HCT116 (cell line): ENCODE results near the gene EN2. TPM values are rescaled to one million over a fixed set of nuclear protein-coding genes. Genes with fewer than 3 reads are reported as not detected.

Source experiments
- ATAC-seq: fragments of 200-7000 bp; cut with Tn5 transposase; 2 replicates; pipeline ENCODE4 v1.9.1; 2020; ENCODE audit warnings: mild to moderate bottlenecking, moderate library complexity
- BruUV-seq: library from RNA; stranded (reverse); fragments of 400-500 nt; replicated peaks from 2 replicates; lab custom pipeline; 2021; lab: Mats Ljungman, UMichigan
- CTCF ChIA-PET: fragments of 300-600 bp; sonication (Branson Sonifier 250); formaldehyde crosslinking; loops from one replicate; lab custom pipeline; 2021; ENCODE audit warnings: antibody characterized with exemption; lab: Charles Lee
- POLR2A ChIA-PET: fragments of 300-600, 350-600 bp; sonication (Branson Sonifier 250); formaldehyde crosslinking; loops from one replicate; lab custom pipeline; 2021; ENCODE audit warnings: antibody characterized with exemption; lab: Charles Lee
- RAD21 ChIA-PET, 2 experiments: fragments of 300-600 bp; sonication (Branson Sonifier 250); formaldehyde crosslinking; loops; one replicate each; lab custom pipeline; 2023; ENCODE audit warnings: low total read pairs in 2 of 2; ENCODE audit not compliant: uncharacterized antibody in 2 of 2, unreplicated experiment in 2 of 2, low non-redundant PET in 1 of 2; lab: Charles Lee
- DNase-seq: peaks from one replicate; pipeline ENCODE4 v3.0.0-alpha.2; 2010; ENCODE audit warnings: low read depth, low spot score
- H2AFZ ChIP-seq: fragments of 200-600 bp; shearing (Covaris generic), sonication (generic); 2 replicates; pipeline ENCODE4 v1.6.1; 2017; ENCODE audit warnings: low read depth, mixed run types, mixed read lengths, antibody characterized with exemption, low read length; ENCODE audit not compliant: poor library complexity, severe bottlenecking
- H3K27ac ChIP-seq: 2 replicates; pipeline ENCODE4 v1.5.1; 2012; ENCODE audit warnings: low read depth, low read length
- H3K27me3 ChIP-seq: fragments of 200-600 bp; sonication (generic); 2 replicates; pipeline ENCODE4 v1.6.1; 2016; ENCODE audit warnings: mixed run types, low read length, mixed read lengths; ENCODE audit not compliant: insufficient read depth
- H3K36me3 ChIP-seq, 2 experiments: fragments of 200-500 bp in 1 of 2; fragments of 200-600 bp in 1 of 2; sonication (Bioruptor generic) in 1 of 2; sonication (generic) in 1 of 2; 2 replicates each; pipeline versions ENCODE4 v1.5.1 to v1.6.1; 2014 to 2016; ENCODE audit warnings: low read length in 2 of 2, inconsistent platforms in 1 of 2, mixed read lengths in 1 of 2, mixed run types in 1 of 2; ENCODE audit not compliant: insufficient read depth in 2 of 2, control insufficient read depth in 1 of 2
- H3K4me1 ChIP-seq, 2 experiments: fragments of 200-600 bp in 1 of 2; sonication (generic) in 1 of 2; 2 replicates each; pipeline versions ENCODE4 v1.5.1 to v1.6.1; 2012 to 2017; ENCODE audit warnings: low read length in 2 of 2, inconsistent platforms in 1 of 2, mild to moderate bottlenecking in 1 of 2, mixed read lengths in 1 of 2, mixed run types in 1 of 2, moderate library complexity in 1 of 2; ENCODE audit not compliant: insufficient read depth in 2 of 2, control insufficient read depth in 1 of 2
- H3K4me2 ChIP-seq: fragments of 200-600 bp; sonication (generic); 2 replicates; pipeline ENCODE4 v1.6.1; 2017; ENCODE audit warnings: mixed run types, low read length, mixed read lengths
- H3K4me3 ChIP-seq, 2 experiments: fragments of 200-600 bp in 1 of 2; sonication (generic) in 1 of 2; replicated peaks in 1 of 2; 2 replicates each; pipeline ENCODE4 v1.5.1; 2011 to 2016; ENCODE audit warnings: low read length in 2 of 2, control low read depth in 1 of 2, low read depth in 1 of 2, mild to moderate bottlenecking in 1 of 2, mixed read lengths in 1 of 2, mixed run types in 1 of 2
- H3K79me2 ChIP-seq: fragments of 200-600 bp; sonication (generic); 2 replicates; pipeline ENCODE4 v1.6.1; 2017; ENCODE audit warnings: mild to moderate bottlenecking, mixed run types, low read length, moderate library complexity, mixed read lengths; ENCODE audit not compliant: insufficient read depth
- H3K9ac ChIP-seq: fragments of 200-600 bp; sonication (generic); 2 replicates; pipeline ENCODE4 v1.6.1; 2016; ENCODE audit warnings: low read length, mixed read lengths
- H3K9me2 ChIP-seq: fragments of 200-600 bp; sonication (generic), shearing (Covaris generic); 2 replicates; pipeline ENCODE4 v1.6.1; 2017; ENCODE audit warnings: mixed run types, mild to moderate bottlenecking, moderate library complexity; ENCODE audit not compliant: insufficient read depth
- H3K9me3 ChIP-seq, 2 experiments: fragments of 200-500 bp in 1 of 2; fragments of 200-600 bp in 1 of 2; sonication (Bioruptor generic) in 1 of 2; sonication (generic) in 1 of 2; 2 replicates each; pipeline ENCODE4 v1.6.1; 2014 to 2017; ENCODE audit warnings: low read length in 2 of 2, mixed read lengths in 2 of 2, inconsistent platforms in 1 of 2, low read depth in 1 of 2, mild to moderate bottlenecking in 1 of 2, mixed run types in 1 of 2, moderate library complexity in 1 of 2; ENCODE audit not compliant: control insufficient read depth in 1 of 2, insufficient read depth in 1 of 2
- H4K20me1 ChIP-seq: fragments of 200-600 bp; sonication (generic), shearing (Covaris generic); 2 replicates; pipeline ENCODE4 v1.6.1; 2017; ENCODE audit warnings: mixed run types, mild to moderate bottlenecking, moderate library complexity; ENCODE audit not compliant: insufficient read depth
- CBX3 ChIP-seq: IDR thresholded peaks from 2 replicates; pipeline ENCODE4 v1.6.1; 2012; ENCODE audit warnings: low read depth
- EZH2phosphoT487 ChIP-seq: fragments of 200-600 bp; IDR thresholded peaks from 2 replicates; pipeline ENCODE4 v1.6.1; 2018; ENCODE audit warnings: antibody characterized with exemption, borderline replicate concordance
- TCF7L2 ChIP-seq: IDR thresholded peaks from 2 replicates; pipeline ENCODE4 v1.7.0; 2011; ENCODE audit warnings: borderline replicate concordance, inconsistent platforms; ENCODE audit not compliant: insufficient read depth, insufficient read length; ENCODE audit errors: extremely low read depth
- YY1 ChIP-seq: IDR thresholded peaks from 2 replicates; pipeline ENCODE4 v1.6.1; 2011; ENCODE audit warnings: low read length, low read depth, moderate library complexity, mild to moderate bottlenecking; ENCODE audit not compliant: insufficient replicate concordance; ENCODE audit errors: extremely low read depth
- ZFX ChIP-seq: fragments of 450-650 bp; IDR thresholded peaks from 2 replicates; pipeline ENCODE4 v1.6.1; 2017
- intact Hi-C: fragments of 100-400 bp; cut with micrococcal nuclease; formaldehyde crosslinking; loops from 2 replicates; pipeline ENCODE4 v1.10.0; 2022
- total RNA-seq: library from RNA; stranded (reverse); gene quantifications from one replicate; pipeline ENCODE4 v1.2.1, GENCODE V29; 2021; ENCODE audit not compliant: unreplicated experiment
- TF ChIP-seq, protein P1 (sequence below), 3 experiments: fragments of 200-600 bp in 1 of 3; sonication (generic) in 1 of 3; IDR thresholded peaks in 2 of 3; conservative IDR thresholded peaks in 1 of 3; 2 replicates each; pipeline ENCODE4 v1.5.1; 2012 to 2017; ENCODE audit warnings: low read depth in 2 of 3, low read length in 2 of 3, antibody characterized with exemption in 1 of 3, borderline replicate concordance in 1 of 3, control low read depth in 1 of 3, mild to moderate bottlenecking in 1 of 3, mixed read lengths in 1 of 3, mixed run types in 1 of 3, moderate library complexity in 1 of 3; ENCODE audit not compliant: insufficient read depth in 1 of 3
- TF ChIP-seq, protein P2 (sequence below): IDR thresholded peaks from 2 replicates; pipeline ENCODE4 v1.6.1; 2011; ENCODE audit warnings: mild to moderate bottlenecking, low read length, moderate library complexity; ENCODE audit not compliant: insufficient replicate concordance; ENCODE audit errors: extremely low read depth

EN2 gene
- total RNA-seq, 1 experiment from 2014 or later: 0.32 TPM

DNA sequence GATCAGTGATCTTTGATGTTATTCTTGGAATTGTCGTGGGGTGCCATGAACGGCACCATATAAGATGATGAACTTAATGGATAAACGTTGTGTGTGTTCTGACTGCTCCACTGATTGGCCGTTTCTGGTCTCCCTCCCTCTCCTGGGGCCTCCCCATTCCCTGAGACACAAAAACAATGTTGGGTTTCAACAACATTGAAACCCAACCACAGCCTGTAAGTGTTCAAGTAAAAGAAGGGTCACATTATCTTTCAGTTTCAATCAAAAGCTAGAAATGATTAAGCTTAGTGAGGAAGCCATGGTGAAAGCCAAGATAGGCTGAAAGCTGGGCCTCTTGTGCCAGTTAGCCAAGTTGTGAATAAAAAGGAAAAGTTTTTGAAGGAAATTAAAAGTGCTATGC, 19.5 kb downstream of the EN2 start (continued):
- TF ChIP-seq, protein P1, sequence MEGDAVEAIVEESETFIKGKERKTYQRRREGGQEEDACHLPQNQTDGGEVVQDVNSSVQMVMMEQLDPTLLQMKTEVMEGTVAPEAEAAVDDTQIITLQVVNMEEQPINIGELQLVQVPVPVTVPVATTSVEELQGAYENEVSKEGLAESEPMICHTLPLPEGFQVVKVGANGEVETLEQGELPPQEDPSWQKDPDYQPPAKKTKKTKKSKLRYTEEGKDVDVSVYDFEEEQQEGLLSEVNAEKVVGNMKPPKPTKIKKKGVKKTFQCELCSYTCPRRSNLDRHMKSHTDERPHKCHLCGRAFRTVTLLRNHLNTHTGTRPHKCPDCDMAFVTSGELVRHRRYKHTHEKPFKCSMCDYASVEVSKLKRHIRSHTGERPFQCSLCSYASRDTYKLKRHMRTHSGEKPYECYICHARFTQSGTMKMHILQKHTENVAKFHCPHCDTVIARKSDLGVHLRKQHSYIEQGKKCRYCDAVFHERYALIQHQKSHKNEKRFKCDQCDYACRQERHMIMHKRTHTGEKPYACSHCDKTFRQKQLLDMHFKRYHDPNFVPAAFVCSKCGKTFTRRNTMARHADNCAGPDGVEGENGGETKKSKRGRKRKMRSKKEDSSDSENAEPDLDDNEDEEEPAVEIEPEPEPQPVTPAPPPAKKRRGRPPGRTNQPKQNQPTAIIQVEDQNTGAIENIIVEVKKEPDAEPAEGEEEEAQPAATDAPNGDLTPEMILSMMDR (IDR thresholded peaks at IDR 0.05 in 2 of 3, conservative IDR thresholded peaks at IDR 0.05 in 1 of 3; ENCODE audit: borderline replicate concordance in 1 of 3, insufficient read depth in 1 of 3, low read depth in 2 of 3, low read length in 2 of 3): no peak
- TF ChIP-seq ZFX (no peak), CBX3 (no peak)
- TF ChIP-seq, protein P2, sequence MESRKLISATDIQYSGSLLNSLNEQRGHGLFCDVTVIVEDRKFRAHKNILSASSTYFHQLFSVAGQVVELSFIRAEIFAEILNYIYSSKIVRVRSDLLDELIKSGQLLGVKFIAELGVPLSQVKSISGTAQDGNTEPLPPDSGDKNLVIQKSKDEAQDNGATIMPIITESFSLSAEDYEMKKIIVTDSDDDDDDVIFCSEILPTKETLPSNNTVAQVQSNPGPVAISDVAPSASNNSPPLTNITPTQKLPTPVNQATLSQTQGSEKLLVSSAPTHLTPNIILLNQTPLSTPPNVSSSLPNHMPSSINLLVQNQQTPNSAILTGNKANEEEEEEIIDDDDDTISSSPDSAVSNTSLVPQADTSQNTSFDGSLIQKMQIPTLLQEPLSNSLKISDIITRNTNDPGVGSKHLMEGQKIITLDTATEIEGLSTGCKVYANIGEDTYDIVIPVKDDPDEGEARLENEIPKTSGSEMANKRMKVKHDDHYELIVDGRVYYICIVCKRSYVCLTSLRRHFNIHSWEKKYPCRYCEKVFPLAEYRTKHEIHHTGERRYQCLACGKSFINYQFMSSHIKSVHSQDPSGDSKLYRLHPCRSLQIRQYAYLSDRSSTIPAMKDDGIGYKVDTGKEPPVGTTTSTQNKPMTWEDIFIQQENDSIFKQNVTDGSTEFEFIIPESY: no peak

DNA sequence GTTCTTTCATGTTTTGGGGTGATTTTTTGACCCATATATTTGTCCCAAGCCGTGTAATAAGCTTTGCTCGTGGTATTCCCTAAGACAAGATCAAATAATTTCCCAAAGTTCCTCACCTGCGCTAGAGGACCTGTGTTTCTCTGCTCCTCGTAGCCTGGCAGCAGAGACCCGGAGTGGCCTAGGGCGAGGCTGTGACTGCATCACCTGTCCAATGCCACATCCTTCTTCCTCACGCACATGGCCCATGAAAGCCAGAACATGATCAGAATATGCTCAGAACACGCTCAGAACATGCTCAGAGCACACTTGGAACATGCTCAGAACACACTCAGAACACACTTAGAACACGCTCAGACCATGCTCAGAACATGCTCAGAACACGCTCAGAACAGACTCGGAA, 23.8 kb downstream of the EN2 start:
- Histone ChIP-seq H3K9ac (no peak overlapping the region), H3K9me3 (peaks cover 0 to 6% of the 10 kb centered on the region in 2 experiments; a peak in 1 of 4 replicates), H3K9me2 (no peaks in the 10 kb centered on the region), H2AFZ (no peak overlapping the region), H3K4me3 (no peak overlapping the region), H3K4me1 (no peaks in the 10 kb centered on the region), H3K36me3 (no peaks in the 10 kb centered on the region), H3K4me2 (no peak overlapping the region), H3K27ac (no peak overlapping the region), H3K27me3 (0 out of 2 replicates have a peak, but pooled peaks cover 4% of the 10 kb centered on the region), H4K20me1 (no peaks in the 10 kb centered on the region), H3K79me2 (no peaks in the 10 kb centered on the region)
- no TSS peak for BruUV-seq
- no peak for ATAC-seq
- intact Hi-C loops: no loop called here
- RAD21 ChIA-PET: no interaction called here
- CTCF ChIA-PET: no interaction called here
- POLR2A ChIA-PET: no interaction called here
- TF ChIP-seq, protein P1 (IDR thresholded peaks at IDR 0.05 in 2 of 3, conservative IDR thresholded peaks at IDR 0.05 in 1 of 3; ENCODE audit: borderline replicate concordance in 1 of 3, insufficient read depth in 1 of 3, low read depth in 2 of 3, low read length in 2 of 3): no peak
- no peak for TF ChIP-seq YY1
- TF ChIP-seq CBX3: no peak
- no peak for TF ChIP-seq TCF7L2
- no peak for TF ChIP-seq EZH2phosphoT487
- TF ChIP-seq, all 23 proteins: peak for 0
- no peak for DNase-seq
